Measurements from ENCODE around the gene LELP1. TPM values are rescaled to one million over a fixed set of nuclear protein-coding genes. Genes with fewer than 3 reads are reported as not detected.

Gene LELP1
- total and polyA plus RNA-seq, 12 donors: not detected

- no peaks in the 10 kb centered on the region for H3K36me3 ChIP-seq (replicated peaks in 1 of 2)
- H3K27me3 ChIP-seq: peaks cover 10% of the 10 kb centered on the region
- H3K4me3 ChIP-seq: no peak overlapping the region
- H3K9me3 ChIP-seq (replicated peaks in 1 of 3): no peaks in the 10 kb centered on the region
- TF ChIP-seq POLR2A (IDR thresholded peaks at IDR 0.05): no peak
- no peak for TF ChIP-seq CTCF (IDR thresholded peaks at IDR 0.05)
- DNase-seq: no peak
- WGBS, 4 donors: 51 to 77% (median 62%) methylated on average over 4 to 5 of the region's 5 CpGs
- H3K4me1 ChIP-seq (replicated peaks in 1 of 2): no peaks in the 10 kb centered on the region
- intact Hi-C loops (cut with DNase I): no loop called here
- H3K27ac ChIP-seq: no peak overlapping the region
Observed at GRCh38 chr1:153248176-153248879, 45.1 kb downstream of the LELP1 start.

- intact Hi-C loops (cut with DNase I): no loop called here
- Histone ChIP-seq H3K27ac (no peak overlapping the region), H3K27me3 (peaks cover 10% of the 10 kb centered on the region), H3K36me3 (replicated peaks in 1 of 2) (no peaks in the 10 kb centered on the region), H3K9me3 (replicated peaks in 1 of 3) (no peaks in the 10 kb centered on the region), H3K4me1 (replicated peaks in 1 of 2) (no peaks in the 10 kb centered on the region), H3K4me3 (no peak overlapping the region)
- 40 to 67% (median 50%) methylated on average over 1 of the region's 1 CpG for WGBS, 4 donors
- no peak for TF ChIP-seq CTCF (IDR thresholded peaks at IDR 0.05)
- no peak for TF ChIP-seq POLR2A (IDR thresholded peaks at IDR 0.05)
- no peak for DNase-seq
Observed at GRCh38 chr1:153250166-153250565, 46.9 kb downstream of the LELP1 start.

GRCh38 chr1:153251087-153251486, 47.9 kb downstream of the LELP1 start:
- WGBS, 4 donors: 73 to 85% (median 77%) methylated on average over 2 of the region's 2 CpGs
- H3K4me3 ChIP-seq: no peak overlapping the region
- TF ChIP-seq CTCF (IDR thresholded peaks at IDR 0.05): no peak
- TF ChIP-seq POLR2A (IDR thresholded peaks at IDR 0.05): no peak
- DNase-seq: no peak
- intact Hi-C loops (cut with DNase I): no loop called here
- no peaks in the 10 kb centered on the region for H3K9me3 ChIP-seq (replicated peaks in 1 of 3)
- H3K4me1 ChIP-seq (replicated peaks in 1 of 2): no peaks in the 10 kb centered on the region
- peaks cover 10% of the 10 kb centered on the region for H3K27me3 ChIP-seq
- no peaks in the 10 kb centered on the region for H3K36me3 ChIP-seq (replicated peaks in 1 of 2)
- no peak overlapping the region for H3K27ac ChIP-seq

GRCh38 chr1:153251562-153251961, 48.3 kb downstream of the LELP1 start:
- Histone ChIP-seq H3K9me3 (replicated peaks in 1 of 3) (no peaks in the 10 kb centered on the region), H3K36me3 (replicated peaks in 1 of 2) (no peaks in the 10 kb centered on the region), H3K4me1 (replicated peaks in 1 of 2) (no peaks in the 10 kb centered on the region), H3K27me3 (peaks cover 10% of the 10 kb centered on the region), H3K4me3 (no peak overlapping the region), H3K27ac (no peak overlapping the region)
- intact Hi-C loops (cut with DNase I): no loop called here
- no peak for TF ChIP-seq POLR2A (IDR thresholded peaks at IDR 0.05)
- no peak for TF ChIP-seq CTCF (IDR thresholded peaks at IDR 0.05)
- DNase-seq: no peak
- 83 to 90% (median 84%) methylated on average over 3 of the region's 3 CpGs for WGBS, 4 donors
